HG02981 (cell line): ENCODE measurements around the gene ZNF606.
A peak's percentile ranks its signal among the peaks of the same experiment; 100 is the strongest.
"Not testable (repeated sequence)": the region's sequence is repeated elsewhere in the genome, so short reads cannot be mapped to it uniquely, and the experiment has no call there.

ENCODE experiments used
- ATAC-seq: cut with Tn5 transposase; IDR thresholded peaks from one replicate; pipeline ENCODE4 v1.9.1; 2021; ENCODE audit warnings: mild to moderate bottlenecking, moderate library complexity; ENCODE audit not compliant: unreplicated experiment

ZNF606 gene

DNA sequence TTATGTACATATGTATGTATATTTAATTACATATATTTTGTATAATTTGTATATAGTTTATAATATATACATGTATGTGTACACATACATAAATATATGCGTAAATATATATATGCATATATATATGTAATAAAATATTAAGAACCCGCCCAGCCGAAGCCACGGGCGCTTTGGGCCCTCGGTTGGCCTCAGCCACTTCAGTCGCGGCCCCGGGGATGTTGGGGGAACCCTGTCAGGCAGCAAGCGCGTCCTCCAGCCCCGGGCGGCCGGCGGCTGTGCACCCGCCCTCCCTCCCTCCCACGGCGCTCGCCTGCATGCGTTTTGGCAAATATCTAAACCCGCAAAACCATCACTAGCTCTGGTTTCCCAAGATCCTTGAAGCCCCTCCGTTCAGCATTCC is 7.9 kb upstream of the ZNF606 start:
- no peak for ATAC-seq

DNA sequence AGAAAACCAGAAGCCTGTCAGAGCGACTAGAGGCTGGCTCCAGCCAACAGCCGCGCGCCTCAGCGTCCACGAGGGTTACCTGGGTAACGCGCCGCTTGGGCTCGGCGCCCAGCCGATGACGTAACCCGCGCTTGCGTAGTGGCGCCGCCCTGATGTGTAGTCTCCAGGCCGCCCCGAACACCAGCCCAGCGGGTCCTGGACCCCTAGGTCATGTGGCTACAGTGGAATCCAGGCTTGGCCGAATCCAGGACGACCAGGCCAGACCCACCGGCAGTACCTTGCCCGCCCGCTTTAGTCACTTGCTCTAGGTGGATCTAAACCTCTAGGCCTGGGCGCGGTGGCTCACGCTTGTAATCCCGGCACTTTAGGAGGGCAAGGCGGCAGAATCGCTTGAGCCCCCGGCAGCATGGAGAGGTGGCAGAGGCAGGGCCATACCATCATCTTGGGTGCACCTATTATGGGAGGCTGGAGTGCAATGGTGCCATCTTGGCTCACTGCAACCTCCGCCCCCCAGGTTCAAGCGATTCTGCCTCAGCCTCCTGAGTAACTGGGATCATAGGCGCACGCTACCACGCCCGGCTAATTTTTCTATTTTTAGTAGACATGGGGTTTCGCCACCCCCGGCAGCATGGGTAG is 7.2 kb upstream of the ZNF606 start:
- peak; percentile 85 for ATAC-seq

DNA sequence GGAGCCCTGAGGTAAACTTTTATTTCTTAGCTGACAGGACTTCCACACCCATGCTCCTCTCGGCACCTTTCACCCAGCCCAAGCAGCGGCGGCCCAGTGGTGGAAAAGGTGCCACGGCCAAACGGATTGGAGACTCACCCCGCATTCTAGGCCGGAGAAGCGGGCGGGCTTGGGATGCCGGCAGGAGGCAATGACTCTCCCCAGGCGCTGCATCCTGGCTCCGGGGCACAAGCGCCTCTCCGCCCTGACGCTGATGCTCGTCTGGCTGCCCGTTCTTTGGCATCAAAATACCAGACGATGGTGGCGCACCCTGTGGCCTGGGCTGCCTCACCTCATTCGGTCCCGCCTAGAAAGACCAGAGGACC is 6.7 kb upstream of the ZNF606 start:
- no peak for ATAC-seq

DNA sequence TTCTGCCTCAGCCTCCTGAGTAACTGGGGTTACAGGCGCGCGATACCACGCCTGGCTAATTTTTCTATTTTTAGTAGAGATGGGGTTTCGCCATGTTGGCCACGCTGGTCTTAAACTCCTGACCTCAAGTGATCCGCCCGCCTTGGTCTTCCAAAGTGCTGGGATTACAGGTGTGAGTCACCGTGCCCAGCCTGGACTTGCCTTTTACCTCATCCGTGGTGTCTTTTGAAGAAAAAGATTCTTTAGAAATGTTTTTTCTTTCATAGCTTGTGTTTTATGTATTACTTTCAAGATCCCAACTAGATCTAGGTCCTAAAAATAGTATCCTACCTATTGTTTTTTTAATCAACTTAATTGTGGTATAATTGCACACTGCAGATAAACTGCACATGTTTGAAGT is 6.3 kb upstream of the ZNF606 start:
- ATAC-seq = not testable (repeated sequence)

DNA sequence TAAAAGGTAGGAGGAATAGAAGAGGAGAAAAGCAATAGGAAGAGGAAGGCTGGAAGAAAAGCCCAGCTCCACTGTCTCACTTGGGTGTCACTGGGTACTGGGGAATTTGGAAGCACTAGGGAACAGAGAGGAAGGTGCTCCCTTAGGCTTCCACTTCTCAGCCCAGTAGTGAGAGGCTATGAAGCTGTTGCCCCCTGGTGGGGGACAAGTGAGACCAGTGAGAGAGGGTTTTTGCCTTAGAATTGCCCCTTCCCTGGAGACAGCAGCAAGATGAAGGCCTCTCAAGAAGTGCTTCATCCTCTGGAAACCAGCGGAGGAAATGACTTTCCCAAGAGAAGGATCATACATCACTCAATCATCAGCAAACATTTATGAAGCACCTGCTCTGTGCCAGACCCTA is 4.7 kb upstream of the ZNF606 start:
- ATAC-seq = no peak

DNA sequence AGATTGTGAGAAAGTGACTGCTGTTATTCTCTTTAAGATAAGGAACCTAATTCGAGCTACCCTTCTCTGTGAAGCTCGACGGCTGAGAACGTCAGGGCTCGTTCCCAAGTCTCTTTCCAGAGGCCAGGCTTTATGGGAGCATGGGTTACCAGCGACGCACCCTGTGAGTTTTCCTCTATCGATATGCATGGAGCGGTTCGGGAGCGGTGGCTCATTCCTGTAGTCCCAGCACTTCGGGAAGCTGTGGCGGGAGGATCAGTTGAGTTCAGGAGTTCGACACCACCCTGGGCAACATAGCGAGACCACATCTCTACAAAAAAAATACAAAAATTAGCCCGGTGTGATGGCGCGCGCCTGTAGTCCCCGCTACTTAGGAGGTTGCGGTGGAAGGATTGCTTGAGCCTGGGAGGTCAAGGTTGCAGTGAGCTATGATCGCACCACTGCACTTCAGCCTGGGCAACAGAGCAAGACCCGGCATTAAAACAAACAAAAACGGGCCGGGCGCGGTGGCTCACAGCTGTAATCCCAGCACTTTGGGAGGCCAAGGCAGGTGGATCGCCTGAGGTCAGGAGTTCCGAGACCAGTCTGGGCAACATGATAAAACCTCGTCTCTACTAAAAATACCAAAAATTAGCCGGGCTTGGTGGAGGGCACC is 681 bp upstream of the ZNF606 start:
- no peak for ATAC-seq

DNA sequence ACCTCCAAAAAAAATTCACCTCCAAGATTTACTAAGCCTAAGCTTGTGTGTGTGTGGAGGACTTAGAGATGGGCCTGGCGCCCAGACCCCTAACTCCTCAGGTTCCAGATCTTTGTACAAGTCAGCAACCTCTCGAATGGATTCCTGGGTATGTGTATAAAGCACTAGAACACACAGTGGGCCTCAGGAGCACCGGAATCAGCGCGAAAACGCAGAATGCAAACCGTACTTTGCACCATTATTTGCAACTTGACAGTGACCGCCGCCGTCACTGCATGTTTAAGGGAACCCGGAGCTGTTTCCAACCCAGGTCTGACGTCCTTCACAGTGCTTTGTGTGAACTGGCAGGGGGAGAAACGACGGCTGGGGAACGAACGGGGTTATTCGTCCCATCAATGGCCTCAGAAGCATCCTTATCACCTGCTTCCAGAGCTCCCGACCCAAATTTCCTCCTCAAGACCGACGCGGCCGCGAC is 688 bp downstream of the ZNF606 start:
- ATAC-seq = peak; percentile 9

DNA sequence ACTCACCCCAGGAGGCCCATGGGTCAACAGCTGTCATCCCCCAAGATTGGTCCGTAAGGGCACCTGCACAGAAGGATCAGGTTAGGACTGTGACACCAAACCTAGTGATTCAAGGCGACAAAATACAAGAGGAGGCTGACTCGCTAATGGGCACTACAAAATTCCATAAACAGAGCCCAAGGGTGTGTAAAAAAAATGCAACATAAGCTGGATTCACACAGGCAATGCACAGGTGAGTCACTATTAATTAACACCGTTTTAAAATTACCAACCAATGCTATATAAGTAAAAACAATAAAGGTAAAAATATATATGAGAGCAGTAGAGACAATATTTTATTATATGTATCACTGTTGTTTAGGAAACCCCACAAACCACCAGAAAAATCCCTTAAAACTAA is 1.9 kb downstream of the ZNF606 start:
- ATAC-seq = no peak

DNA sequence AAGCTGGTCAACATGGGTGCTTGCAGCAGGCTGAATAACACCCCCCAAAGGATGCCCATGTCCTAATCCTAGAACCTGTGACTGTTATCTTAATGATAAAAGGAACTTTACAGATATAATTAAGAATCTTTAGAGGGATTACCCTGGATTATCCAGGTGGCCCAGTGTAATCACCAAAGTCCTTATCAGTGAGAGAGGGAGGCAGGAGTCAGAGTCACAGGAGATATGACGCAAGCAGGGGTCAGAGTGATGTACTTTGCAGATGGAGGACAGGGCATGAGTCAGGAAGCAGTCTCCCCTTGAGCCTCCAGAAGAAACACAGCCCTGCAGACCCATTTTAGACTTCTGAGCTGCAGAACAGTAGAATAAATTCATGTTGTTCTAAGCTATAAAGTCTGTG is 9.8 kb downstream of the ZNF606 start:
- ATAC-seq = no peak

DNA sequence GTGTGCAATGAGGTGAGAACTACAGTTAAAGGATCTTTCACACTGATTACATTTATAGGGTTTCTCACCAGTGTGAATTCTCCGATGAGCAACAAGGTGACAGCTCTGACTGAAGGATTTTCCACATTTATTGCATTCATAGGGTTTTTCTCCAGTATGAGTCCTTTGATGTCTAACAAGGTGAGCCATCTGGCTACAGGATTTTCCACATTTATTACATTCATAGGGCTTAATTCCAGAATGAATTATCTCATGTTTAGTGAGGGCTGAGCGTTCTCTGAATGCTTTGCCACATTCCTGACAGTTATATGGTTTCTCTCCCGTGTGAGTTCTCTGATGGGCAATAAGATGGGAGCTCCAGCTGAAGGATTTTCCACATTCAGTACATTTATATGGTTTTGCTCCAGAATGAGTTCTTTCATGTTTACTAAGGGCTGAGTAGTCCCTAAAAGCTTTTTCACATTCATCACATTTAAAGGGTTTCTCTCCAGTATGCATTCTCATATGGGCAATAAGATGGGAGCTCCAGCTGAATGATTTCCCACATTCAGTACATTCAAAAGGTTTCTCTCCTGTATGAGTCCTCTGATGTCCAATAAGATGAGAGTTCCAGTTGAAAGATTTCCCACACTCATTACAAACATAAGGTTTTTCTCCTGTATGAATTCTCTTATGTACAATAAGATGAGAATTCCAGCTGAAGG is 23.9 kb downstream of the ZNF606 start:
- no peak for ATAC-seq

DNA sequence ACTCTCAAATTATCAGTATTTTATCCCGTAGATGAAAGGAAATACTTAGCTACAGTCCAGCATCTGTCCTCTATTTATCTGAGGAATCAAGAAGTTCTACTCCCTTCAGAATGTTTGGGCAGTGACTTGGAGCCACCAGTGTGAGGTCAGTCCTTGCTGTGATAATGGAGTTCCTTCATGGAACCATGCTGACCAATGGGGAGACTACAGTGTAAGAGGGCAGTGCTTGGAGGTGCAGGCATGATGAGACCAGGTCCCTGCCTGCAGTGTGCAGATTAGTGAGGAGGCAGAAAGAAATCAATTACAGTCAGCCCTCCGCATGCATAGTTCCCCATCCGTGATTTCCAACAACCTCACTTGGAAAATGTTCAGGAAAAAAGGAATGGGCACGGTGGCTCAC is 28.2 kb downstream of the ZNF606 start, which contains the start of gene C19orf18:
C19orf18 (minus strand) TSS at position 101 of the 400 bp plus-strand sequence. CDS start 102 bp downstream, outside the sequence.
- no peak for ATAC-seq

DNA sequence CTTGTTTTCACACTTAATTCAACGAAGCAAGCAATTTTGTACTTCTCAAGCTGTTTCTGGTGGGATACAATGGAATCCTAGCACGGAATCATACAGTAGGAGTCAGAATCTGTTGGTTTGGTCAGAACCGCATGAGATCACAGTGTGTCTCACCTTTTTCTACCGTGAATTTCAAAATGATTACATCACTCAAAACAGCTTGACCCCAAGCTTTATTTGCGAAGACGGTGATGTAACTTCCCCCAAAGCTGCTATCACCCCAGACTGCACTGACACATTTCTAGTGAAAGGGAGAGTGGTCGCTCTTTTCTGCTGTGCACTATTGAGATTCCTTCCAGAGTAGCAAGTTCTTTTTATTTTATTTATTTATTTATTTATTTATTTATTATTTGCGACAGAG is 37.9 kb downstream of the ZNF606 start:
- ATAC-seq = no peak

DNA sequence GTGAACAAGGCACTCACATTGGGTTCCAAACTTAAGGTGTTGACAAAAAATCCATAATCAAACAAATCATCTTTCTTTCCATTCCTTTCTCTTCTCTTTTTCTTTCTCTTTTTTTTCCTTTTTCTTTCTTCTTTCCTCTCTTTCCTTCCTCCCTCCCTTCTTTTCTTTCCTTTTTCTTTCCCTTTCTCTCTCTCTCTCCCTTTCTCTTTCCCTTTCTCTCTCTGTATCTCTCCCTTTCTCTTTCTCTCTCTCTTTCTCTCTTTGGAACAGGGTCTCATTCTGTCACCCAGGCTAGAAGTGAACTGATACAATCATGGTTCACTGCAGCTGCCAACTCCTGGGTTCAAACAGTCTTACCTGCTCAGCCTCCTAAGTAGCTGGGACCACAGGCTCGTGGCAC is 40.8 kb downstream of the ZNF606 start:
- ATAC-seq = no peak

DNA sequence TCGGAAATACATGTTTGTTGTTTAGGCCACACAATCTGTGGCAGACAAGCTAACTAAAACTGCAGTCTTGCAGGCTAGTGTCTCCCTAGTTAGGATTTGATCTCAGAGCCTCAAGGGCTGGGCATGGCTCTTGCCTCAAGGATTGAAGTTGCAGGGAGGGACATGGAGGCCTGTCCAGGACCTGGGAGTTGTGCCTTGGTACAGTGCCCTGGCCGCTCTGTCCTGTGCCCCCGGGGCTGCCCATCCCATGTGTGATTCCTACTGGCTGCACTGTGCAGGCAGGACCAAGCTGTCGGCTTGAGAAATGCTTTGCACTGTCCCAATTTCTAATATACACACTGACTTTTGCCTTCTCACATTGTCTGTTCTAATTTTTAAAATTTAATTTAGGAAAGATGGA is 47.6 kb downstream of the ZNF606 start:
- no peak for ATAC-seq

DNA sequence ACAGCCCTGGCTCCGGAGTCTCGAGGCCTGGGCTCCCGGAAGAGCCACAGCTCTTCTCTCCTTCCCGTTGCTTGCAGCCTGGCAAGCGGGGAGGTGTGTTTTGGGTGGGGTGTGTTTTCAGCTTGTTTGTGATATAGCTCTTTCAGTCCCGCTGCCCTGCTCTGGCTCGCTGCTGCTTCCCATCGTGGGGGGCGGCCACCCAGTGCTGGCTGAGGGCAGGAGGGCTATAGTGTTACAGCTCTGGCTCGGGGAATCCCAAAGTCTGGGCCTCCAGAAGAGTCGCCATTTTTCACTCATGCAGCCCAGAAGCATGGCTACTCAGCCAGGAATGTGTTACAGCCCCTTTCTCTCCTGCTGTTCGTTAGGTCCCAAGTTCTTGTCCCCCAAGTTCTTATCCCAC is 52.9 kb downstream of the ZNF606 start:
- no peak for ATAC-seq

DNA sequence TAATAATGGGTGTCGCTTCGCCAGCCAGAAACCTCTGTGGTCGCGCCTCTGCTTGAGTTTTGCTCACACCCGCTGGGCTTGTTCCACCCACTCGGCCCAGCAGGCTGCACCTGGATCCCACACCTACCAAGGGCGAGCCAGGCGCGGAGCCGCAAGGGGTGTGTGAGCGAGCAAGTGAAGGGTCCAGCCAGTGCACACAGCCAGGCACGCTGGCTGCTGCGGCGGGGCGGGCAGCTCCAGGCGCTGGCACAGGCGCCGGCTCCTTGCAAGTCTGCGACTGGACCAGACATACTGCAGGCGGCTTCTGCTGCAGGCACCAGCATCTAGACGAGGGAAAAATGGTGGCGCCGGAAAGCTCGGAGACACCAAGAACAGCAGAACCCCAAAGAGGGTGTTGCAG is 53.3 kb downstream of the ZNF606 start:
- ATAC-seq = no peak

DNA sequence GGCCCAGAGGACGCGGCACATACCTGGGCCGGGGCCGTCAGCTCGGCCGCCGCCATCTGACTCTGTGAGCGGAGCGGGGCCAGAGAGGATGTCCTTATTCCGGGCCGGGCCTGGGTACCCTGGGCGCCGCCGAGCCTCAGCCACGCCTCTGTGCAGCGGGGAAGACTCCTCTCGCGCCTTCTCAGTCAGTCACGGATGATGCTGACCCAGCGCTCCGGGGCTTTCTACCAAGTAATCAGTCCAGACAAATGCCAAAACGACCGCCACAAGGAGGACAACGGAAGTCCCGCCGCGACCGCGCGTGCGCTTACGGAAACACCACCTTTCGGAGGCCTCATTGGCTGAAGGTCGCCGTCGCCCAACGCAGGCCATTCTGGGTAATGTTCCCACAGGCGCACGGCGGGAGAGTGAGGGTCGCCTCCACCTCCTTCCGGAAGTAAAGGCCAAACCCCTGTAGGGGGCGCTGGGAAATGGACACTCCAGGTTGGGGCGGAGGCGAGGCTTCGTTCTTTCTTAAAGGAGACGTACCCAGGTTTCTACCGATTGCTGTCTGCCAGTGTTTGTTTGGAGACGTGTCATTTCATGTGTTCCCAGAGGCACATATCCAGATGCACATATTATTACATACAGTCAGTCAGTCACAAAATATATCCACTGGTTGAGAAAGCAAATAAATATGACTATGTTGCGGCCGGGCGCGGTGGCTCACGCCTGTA is 55.0 kb downstream of the ZNF606 start, which contains the start of gene ZNF256:
ZNF256 (minus strand) TSS at position 288 of the 716 bp plus-strand sequence; CDS start at position 56, 232 bp downstream.
- peak; percentile 90 for ATAC-seq

DNA sequence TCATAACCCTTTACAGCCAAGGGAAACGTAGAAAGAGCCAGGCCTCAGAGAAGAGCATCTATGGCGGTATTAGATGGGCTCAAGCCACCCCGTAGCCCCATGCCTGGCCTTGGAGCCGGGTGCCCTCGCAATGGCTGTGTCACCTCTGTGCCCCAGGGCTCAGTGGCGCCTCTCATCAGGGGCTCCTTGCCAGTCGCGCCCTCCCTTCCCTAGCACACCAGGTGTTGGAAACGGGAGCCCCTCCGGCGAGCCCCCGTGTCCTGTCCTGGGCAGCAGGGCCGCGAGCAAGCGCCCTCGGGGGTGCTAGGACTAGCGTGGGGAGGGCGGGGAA is 55.6 kb downstream of the ZNF606 start:
- ATAC-seq = no peak

DNA sequence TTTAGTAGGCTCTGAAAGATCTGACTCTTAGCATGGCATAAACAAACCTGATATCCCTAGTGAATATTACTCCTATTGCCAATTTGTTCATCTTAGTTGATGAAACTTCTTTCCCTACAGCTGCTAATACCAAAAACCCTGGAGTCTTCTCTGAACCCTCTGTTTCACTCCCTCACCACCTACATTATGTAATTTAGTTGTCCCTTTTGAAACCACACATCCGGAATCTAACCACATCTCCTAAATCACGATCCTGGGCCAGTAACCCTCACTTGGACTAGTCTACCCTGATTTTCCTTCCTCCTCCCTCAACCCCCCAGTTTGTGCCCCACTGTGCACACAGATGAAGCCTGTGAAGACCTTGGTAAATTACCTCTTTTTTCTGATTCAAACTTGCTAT is 56.3 kb downstream of the ZNF606 start:
- no peak for ATAC-seq

DNA sequence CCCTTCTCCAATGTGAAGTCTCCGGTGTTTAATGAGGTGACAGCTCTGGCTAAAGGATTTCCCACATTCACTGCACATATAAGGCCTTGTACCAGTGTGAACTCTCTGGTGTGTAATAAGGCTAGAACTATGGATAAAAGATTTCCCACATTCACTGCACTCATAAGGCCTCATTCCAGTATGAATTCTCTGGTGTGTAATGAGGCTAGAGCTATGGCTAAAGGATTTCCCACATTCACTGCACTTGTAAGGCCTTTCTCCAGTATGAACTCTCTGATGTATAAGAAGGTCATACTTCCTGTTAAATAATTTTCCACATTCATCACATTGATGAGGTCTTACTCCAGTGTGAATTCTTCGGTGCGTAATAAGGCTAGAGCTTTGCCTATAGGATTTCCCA is 61.0 kb downstream of the ZNF606 start:
- no peak for ATAC-seq

DNA sequence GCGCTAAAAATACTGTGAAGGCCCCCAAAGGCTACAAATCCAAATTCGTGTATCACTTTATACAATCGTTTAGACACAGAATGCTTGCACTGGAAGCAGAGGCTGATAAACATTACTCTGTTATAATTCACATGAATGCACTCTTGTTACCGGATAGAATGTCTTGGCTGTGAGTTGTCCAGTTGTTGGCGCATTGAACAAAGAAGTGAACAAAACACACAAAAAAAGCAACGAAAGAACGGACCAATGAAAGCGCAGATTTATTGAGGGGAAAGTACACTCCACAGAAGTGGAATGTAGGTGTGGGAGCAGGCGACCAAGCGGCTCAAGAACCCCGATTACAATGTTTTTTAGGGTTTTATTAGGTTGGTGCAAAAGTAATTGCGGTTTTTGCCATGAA is 66.9 kb downstream of the ZNF606 start:
- no peak for ATAC-seq
